MCF 10A (cell line): ENCODE data around the gene TCF23. TPM values are rescaled to one million over a fixed set of nuclear protein-coding genes. Genes with fewer than 3 reads are reported as not detected.

Source experiments
- BruUV-seq: library from RNA; stranded (reverse); fragments of 400-500 nt; replicated peaks from 2 replicates; lab custom pipeline; 2021; lab: Mats Ljungman, UMichigan
- CTCF ChIA-PET: fragments of 300-600 bp; sonication (Branson Sonifier 250); formaldehyde crosslinking; extraction: SDS; loops from one replicate; lab custom pipeline; 2021; ENCODE audit warnings: antibody characterized with exemption, inconsistent platforms; lab: Yijun Ruan, JAX
- POLR2A ChIA-PET: fragments of 300-600, 350-650 bp; sonication (Branson Sonifier 250); formaldehyde crosslinking; extraction: SDS; loops from one replicate; lab custom pipeline; 2020; ENCODE audit warnings: antibody characterized with exemption, inconsistent platforms; lab: Yijun Ruan, JAX
- DNase-seq: peaks from one replicate; pipeline ENCODE4 v3.0.0-alpha.2; 2018; ENCODE audit not compliant: unreplicated experiment
- H3K27ac Mint-ChIP-seq: one replicate; pipeline ENCODE4 v1.8.0; 2022; ENCODE audit warnings: mild to moderate bottlenecking, low read depth, mixed read lengths; ENCODE audit not compliant: unreplicated experiment
- H3K27me3 Mint-ChIP-seq: one replicate; pipeline ENCODE4 v1.8.0; 2022; ENCODE audit warnings: mixed read lengths; ENCODE audit not compliant: insufficient read depth, unreplicated experiment
- H3K36me3 Mint-ChIP-seq: one replicate; pipeline ENCODE4 v1.8.0; 2022; ENCODE audit warnings: mild to moderate bottlenecking, moderate library complexity, mixed read lengths; ENCODE audit not compliant: insufficient read depth, unreplicated experiment
- H3K4me1 Mint-ChIP-seq: one replicate; pipeline ENCODE4 v1.8.0; 2022; ENCODE audit warnings: mixed read lengths; ENCODE audit not compliant: insufficient read depth, unreplicated experiment
- H3K4me3 Mint-ChIP-seq: one replicate; pipeline ENCODE4 v1.8.0; 2022; ENCODE audit warnings: mild to moderate bottlenecking, moderate library complexity, mixed read lengths; ENCODE audit not compliant: unreplicated experiment
- H3K9me3 Mint-ChIP-seq: one replicate; pipeline ENCODE4 v1.8.0; 2022; ENCODE audit warnings: mixed read lengths; ENCODE audit not compliant: unreplicated experiment
- intact Hi-C: fragments of 100-400 bp; cut with micrococcal nuclease; formaldehyde crosslinking; loops from 2 replicates; pipeline ENCODE4 v1.14.1; 2022
- total RNA-seq: library from RNA; stranded (reverse); gene quantifications from 2 replicates; pipeline ENCODE4 v1.2.3, GENCODE V29; 2022
- TF ChIP-seq, protein P1 (sequence below): fragments of 200-600 bp; IDR thresholded peaks from one replicate; pipeline ENCODE4 v1.8.0; 2022; ENCODE audit warnings: antibody characterized with exemption, mild to moderate bottlenecking; ENCODE audit not compliant: unreplicated experiment

The TCF23 gene
- total RNA-seq, 1 experiment from 2014 or later, result not detected

DNA sequence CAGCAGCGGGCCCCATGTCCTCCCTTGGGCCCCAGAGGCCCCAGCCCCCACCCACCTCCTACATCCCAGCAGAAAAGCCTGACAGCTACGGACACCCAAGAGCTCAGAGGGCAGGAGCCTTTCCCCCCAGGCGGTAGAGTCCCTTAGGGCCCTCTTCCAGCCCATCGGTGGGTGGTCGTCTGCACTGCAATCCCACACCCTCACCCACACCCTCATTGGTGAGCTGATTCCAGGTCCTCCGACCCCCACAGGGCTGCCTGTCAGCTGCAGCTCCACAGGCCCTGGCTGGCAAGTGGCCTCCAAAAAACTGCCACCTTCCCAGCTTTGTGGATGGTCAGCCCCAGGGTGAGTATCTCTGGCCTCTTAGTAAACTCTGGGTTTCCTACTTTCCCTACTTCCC is 10.5 kb downstream of the TCF23 start:
- H3K4me3 Mint-ChIP-seq, result no peak overlapping the region
- TF ChIP-seq, protein P1, sequence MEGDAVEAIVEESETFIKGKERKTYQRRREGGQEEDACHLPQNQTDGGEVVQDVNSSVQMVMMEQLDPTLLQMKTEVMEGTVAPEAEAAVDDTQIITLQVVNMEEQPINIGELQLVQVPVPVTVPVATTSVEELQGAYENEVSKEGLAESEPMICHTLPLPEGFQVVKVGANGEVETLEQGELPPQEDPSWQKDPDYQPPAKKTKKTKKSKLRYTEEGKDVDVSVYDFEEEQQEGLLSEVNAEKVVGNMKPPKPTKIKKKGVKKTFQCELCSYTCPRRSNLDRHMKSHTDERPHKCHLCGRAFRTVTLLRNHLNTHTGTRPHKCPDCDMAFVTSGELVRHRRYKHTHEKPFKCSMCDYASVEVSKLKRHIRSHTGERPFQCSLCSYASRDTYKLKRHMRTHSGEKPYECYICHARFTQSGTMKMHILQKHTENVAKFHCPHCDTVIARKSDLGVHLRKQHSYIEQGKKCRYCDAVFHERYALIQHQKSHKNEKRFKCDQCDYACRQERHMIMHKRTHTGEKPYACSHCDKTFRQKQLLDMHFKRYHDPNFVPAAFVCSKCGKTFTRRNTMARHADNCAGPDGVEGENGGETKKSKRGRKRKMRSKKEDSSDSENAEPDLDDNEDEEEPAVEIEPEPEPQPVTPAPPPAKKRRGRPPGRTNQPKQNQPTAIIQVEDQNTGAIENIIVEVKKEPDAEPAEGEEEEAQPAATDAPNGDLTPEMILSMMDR, result no peak
- H3K4me1 Mint-ChIP-seq, result no peaks in the 10 kb centered on the region
- H3K36me3 Mint-ChIP-seq, result no peaks in the 10 kb centered on the region
- H3K27ac Mint-ChIP-seq, result no peak overlapping the region
- intact Hi-C loops, result no loop called here
- no peak for DNase-seq
- BruUV-seq, result no TSS peak
- CTCF ChIA-PET, result interaction anchor here (3.2 kb wide), 1 partner anchor 11 kb away, joined by 14 read pairs; no protein-coding TSS in a partner anchor
- POLR2A ChIA-PET, result no interaction called here
- H3K27me3 Mint-ChIP-seq, result no peaks in the 10 kb centered on the region
- no peaks in the 10 kb centered on the region for H3K9me3 Mint-ChIP-seq

DNA sequence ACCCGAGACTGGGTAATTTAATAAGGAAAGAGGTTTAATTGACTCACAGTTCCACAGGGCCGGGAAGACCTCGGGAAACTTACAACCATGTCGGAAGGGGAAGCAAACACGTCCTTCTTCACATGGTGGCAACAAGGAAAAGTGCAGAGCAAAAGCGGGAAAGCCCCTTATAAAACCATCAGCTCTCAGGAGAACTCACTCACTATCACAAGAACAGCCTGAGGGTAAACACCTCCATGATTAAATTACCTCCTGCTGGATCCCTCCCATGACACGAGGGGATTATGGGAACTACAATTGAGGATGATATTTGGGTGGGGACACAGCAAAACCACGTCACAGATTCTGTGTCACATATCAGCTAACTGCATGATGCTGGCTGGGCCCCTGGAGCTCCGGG is 11.4 kb downstream of the TCF23 start:
- TF ChIP-seq, protein P1, result no peak
- peaks cover 2% of the 10 kb centered on the region for H3K4me1 Mint-ChIP-seq
- no peak for DNase-seq
- ChIA-PET CTCF (interaction anchor here (3.2 kb wide), 1 partner anchor 10 kb away, joined by 14 read pairs; no protein-coding TSS in a partner anchor), POLR2A (no interaction called here)
- BruUV-seq, result no TSS peak
- no peaks in the 10 kb centered on the region for H3K9me3 Mint-ChIP-seq
- intact Hi-C loops, result no loop called here
- H3K27me3 Mint-ChIP-seq, result no peaks in the 10 kb centered on the region
- no peak overlapping the region for H3K27ac Mint-ChIP-seq
- H3K36me3 Mint-ChIP-seq, result no peaks in the 10 kb centered on the region
- no peak overlapping the region for H3K4me3 Mint-ChIP-seq

DNA sequence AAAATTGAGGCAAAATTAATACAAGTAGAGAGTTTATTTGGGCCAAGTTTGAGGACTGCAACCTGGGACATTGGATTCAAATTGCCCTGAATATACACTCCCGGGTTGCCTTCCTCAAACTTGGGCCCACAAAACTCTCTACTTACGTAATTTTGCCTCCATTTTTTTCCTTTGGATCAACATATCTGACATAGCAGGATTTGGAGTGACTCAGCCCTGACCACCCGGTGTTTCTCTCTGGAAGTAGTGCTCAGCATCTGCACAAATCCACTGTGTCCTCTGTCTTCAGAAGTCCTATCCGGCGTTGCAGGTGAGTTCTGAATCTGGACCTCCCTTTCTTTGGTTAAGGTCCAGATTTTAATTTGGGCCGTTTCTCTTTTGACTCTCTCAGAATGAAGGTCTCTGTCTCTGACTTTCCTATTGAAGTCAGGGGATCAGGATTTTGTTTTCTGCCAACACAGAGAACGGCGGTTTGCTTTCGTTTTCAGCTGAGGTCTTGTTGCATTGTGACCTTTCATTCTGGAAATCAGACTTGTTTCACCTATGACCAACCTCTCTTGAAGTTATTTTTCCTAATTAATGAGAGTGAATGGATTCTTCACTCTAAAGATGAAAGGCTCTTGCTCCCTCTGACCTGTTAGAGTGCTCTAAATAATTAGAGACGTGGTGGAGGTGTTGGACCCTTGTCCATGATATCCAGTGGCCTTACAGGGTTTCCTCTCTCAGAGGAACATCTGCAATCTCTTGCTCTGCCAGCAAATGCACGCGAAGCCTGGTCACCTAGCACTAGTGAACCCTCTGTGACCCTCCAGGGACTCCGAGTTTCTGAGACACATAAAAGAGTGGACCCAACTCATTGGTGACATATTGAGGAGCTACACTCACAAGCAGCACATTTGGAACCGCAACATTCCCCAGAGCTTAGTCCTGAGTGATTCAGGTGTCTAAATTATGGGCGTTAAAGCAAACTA is 13.6 kb downstream of the TCF23 start:
- ChIA-PET CTCF (interaction anchor here (0.6 to 0.7 kb wide), 3 partner anchors 23 to 418 kb away, joined by 3 to 4 read pairs (median 4); no protein-coding TSS in a partner anchor), POLR2A (no interaction called here)
- DNase-seq, result no peak
- no peak overlapping the region for H3K27ac Mint-ChIP-seq
- no peaks in the 10 kb centered on the region for H3K27me3 Mint-ChIP-seq
- no peak overlapping the region for H3K4me3 Mint-ChIP-seq
- H3K9me3 Mint-ChIP-seq, result no peaks in the 10 kb centered on the region
- no peaks in the 10 kb centered on the region for H3K36me3 Mint-ChIP-seq
- no TSS peak for BruUV-seq
- TF ChIP-seq, protein P1, result no peak
- intact Hi-C loops, result no loop called here
- H3K4me1 Mint-ChIP-seq, result peaks cover 3% of the 10 kb centered on the region

DNA sequence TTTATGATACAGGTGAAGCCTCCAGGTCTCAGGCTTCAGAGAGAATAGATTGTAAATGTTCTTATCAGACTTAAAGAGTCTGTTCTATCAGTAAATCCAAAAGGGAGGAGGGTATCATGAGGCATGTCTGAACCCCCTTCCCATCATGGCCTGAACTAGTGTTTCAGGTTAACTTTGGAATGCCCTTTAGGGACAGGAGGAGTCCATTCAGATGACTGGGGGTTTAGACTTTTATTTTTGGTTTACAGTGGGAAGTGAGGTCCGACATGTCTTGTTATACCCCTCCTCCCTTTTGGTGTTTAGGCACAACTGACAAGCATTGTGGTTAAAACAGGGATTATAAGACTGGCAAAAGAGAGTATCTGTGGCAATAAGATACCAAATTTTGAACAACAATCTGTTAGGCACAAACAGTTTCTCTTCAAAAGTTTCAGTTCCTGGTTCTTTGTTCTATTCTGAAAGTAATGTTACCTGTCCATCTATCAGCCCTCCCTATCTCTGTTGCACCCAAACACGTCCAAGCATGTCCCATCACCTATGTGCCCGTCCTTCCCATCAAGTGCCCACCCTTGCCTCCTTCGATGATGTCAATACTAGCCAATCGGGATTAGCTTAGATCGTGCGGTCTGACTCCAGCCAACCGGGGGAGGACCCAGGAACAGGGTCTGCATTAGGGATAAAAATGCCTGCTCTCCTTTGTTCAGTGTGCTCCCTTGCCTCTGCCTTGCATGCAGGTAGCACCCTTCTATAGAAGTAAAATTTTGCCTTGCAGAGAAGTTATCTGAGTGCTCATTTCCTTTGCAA is 16.4 kb downstream of the TCF23 start:
- no peaks in the 10 kb centered on the region for H3K36me3 Mint-ChIP-seq
- H3K4me1 Mint-ChIP-seq, result peaks cover 3% of the 10 kb centered on the region
- H3K27me3 Mint-ChIP-seq, result no peaks in the 10 kb centered on the region
- no TSS peak for BruUV-seq
- H3K27ac Mint-ChIP-seq, result no peak overlapping the region
- H3K4me3 Mint-ChIP-seq, result no peak overlapping the region
- no peak for DNase-seq
- intact Hi-C loops, result no loop called here
- TF ChIP-seq, protein P1, result no peak
- ChIA-PET POLR2A (no interaction called here), CTCF (interaction anchor here (1.1 kb wide), 1 partner anchor 129 kb away, joined by 3 read pairs; no protein-coding TSS in a partner anchor)
- H3K9me3 Mint-ChIP-seq, result no peaks in the 10 kb centered on the region
